SK-N-SH (cell line): ENCODE measurements around the gene ACTR8.

Experiments used
- CTCF ChIP-seq: fragments of 200-600 bp; sonication (generic); IDR thresholded peaks from 2 replicates; pipeline ENCODE4 v1.6.1; 2017; ENCODE audit warnings: antibody characterized with exemption, mild to moderate bottlenecking, moderate library complexity
- FOXJ3 ChIP-seq: sonication (generic); formaldehyde crosslinking; IDR thresholded peaks from 2 replicates; pipeline ENCODE4 v1.5.1; 2020; ENCODE audit warnings: mild to moderate bottlenecking, missing genetic modification reagents
- JUND ChIP-seq: IDR thresholded peaks from 2 replicates; pipeline ENCODE4 v1.4.0; 2012
- MAX ChIP-seq: IDR thresholded peaks from 2 replicates; pipeline ENCODE4 v1.4.0; 2012; ENCODE audit warnings: low read depth
- SIN3A ChIP-seq: IDR thresholded peaks from 2 replicates; pipeline ENCODE4 v1.6.1; 2012; ENCODE audit warnings: low read depth, mild to moderate bottlenecking, low read length, moderate library complexity, borderline replicate concordance
- SMC3 ChIP-seq: IDR thresholded peaks from 2 replicates; pipeline ENCODE4 v1.6.1; 2012; ENCODE audit warnings: low read depth, low read length, improper control_type of control experiment
- TAF1 ChIP-seq: IDR thresholded peaks from 2 replicates; pipeline ENCODE4 v1.6.1; 2012; ENCODE audit warnings: low read depth, mild to moderate bottlenecking, low read length, moderate library complexity, borderline replicate concordance
- USF2 ChIP-seq: fragments of 150-350 bp; IDR thresholded peaks from 2 replicates; pipeline ENCODE4 v1.6.1; 2017; ENCODE audit warnings: antibody characterized with exemption, low read length, low read depth, borderline replicate concordance

GRCh38 chr3:53823956-53824657, 57.8 kb downstream of the ACTR8 start:
- TF ChIP-seq TAF1, result no peak
- TF ChIP-seq SMC3, result no peak
- no peak for TF ChIP-seq MAX
- no peak for TF ChIP-seq SIN3A
- no peak for TF ChIP-seq FOXJ3 (CRISPR knock-in tag)
- no peak for TF ChIP-seq JUND
- TF ChIP-seq CTCF, result no peak
- no peak for TF ChIP-seq USF2
